Esophagus muscularis mucosa (tissue), 3 donors: Measurements from ENCODE around the gene PLXNC1.

Experiments
- POLR2AphosphoS5 ChIP-seq, 2 donors: sonication (generic); formaldehyde crosslinking; IDR thresholded peaks; one replicate each; pipeline ENCODE4 v1.6.1; 2017; ENCODE audit warnings: antibody characterized with exemption in 2 of 2
- TF ChIP-seq, protein P1 (sequence below), 3 experiments: fragments of 200-600 bp in 2 of 3; fragments of 450-650 bp in 1 of 3; sonication (generic) in 2 of 3; IDR thresholded peaks; one replicate each; pipeline ENCODE4 v1.5.1; 2017 to 2019; ENCODE audit warnings: antibody characterized with exemption in 3 of 3, mild to moderate bottlenecking in 2 of 3, moderate library complexity in 1 of 3

- TF ChIP-seq, protein P1, sequence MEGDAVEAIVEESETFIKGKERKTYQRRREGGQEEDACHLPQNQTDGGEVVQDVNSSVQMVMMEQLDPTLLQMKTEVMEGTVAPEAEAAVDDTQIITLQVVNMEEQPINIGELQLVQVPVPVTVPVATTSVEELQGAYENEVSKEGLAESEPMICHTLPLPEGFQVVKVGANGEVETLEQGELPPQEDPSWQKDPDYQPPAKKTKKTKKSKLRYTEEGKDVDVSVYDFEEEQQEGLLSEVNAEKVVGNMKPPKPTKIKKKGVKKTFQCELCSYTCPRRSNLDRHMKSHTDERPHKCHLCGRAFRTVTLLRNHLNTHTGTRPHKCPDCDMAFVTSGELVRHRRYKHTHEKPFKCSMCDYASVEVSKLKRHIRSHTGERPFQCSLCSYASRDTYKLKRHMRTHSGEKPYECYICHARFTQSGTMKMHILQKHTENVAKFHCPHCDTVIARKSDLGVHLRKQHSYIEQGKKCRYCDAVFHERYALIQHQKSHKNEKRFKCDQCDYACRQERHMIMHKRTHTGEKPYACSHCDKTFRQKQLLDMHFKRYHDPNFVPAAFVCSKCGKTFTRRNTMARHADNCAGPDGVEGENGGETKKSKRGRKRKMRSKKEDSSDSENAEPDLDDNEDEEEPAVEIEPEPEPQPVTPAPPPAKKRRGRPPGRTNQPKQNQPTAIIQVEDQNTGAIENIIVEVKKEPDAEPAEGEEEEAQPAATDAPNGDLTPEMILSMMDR (IDR thresholded peaks at IDR 0.05), result no peak
- TF ChIP-seq POLR2AphosphoS5 (IDR thresholded peaks at IDR 0.05), result no peak
Observed at GRCh38 chr12:94304012-94304411, 155.6 kb downstream of the PLXNC1 start.
